Stimulated activated CD8-positive, alpha-beta memory T cell treated with anti-CD3 and anti-CD28 coated beads, Interleukin-15, amount 100 ng/mL, for 48 hours (primary cell): ENCODE results near the gene BLOC1S2.
"Not testable (repeated sequence)": the region's sequence is repeated elsewhere in the genome, so short reads cannot be mapped to it uniquely, and the experiment has no call there.

Source experiments
- DNase-seq, 2 donors: peaks; one replicate each; pipeline ENCODE4 v3.0.0-alpha.2; 2020; ENCODE audit warnings: low read depth in 2 of 2

BLOC1S2 gene

DNA sequence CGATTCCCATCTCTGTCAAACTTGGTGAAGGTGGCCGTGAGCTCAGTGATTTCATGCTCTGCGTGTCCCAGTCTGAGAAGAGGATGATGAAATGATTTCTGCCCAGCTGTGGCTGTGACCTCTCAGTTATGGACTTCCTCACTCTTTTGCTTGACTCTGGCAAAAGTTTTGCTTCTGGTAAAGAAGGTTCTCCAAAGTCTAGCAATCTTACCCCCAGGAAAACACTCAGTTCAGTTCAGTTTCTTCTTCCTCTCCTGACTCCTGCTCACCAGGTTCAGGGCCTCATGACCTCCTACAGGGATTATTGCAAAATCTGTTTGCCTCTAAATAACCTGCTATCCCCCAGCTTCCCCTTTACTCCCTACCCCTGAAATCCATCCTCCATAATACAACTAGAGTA is 4.9 kb upstream of the BLOC1S2 start:
- no peak for DNase-seq

DNA sequence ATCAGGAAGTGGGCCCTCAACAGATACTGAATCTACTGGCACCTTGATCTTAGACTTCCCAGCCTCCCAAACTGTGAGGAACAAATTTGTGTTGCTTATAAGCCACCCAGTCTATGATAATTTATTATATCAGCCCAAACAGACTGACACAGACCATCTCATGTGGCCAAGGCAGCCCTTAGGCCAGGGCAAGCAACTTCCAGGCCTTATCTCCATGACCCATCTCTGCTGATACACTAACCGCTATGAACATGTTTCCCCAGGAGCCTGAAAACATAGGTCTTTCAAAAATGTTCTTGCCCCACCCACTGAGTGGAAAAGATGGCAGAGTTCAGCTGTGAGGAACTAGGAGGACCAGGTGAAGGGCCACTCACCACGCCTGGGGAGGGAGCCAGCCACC is 3.2 kb upstream of the BLOC1S2 start:
- DNase-seq: no peak

DNA sequence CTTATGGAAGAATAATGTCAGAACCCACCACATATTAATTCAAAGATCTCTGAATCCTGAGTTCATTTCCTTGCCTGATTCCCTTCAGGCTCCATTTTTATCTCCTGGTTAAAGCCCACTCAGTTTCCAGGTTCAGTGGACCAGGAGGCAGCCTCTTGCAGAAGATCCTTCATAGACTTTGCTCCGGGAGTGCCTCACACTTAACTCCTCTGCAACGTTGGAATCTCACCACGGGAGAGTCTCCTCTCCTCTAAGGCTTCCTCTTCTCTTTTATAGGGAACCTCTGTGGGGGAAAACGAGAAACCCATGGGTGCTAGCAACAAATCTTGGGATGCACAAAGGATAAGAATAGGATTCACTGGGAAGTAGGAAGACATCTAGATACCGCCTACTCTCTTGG is 1.7 kb upstream of the BLOC1S2 start:
- DNase-seq: no peak

DNA sequence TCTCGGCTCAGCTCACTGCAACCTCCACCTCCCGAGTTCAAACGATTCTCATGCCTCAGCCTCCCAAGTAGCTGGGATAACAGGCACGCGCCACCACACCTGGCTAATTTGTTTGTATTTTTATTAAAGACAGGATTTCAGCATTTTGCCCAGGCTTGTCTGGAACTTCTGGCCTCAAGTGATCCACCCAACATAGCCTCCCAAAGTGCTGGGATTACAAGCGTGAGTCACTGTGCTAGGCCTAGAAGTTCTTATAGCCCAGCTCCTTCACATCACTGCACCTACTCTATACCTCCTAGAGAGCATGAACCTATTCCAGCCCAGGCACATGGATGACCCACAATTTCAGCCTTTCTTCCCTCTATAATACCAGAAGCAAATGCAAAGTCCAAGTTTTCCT is 1.3 kb upstream of the BLOC1S2 start:
- DNase-seq: no peak

DNA sequence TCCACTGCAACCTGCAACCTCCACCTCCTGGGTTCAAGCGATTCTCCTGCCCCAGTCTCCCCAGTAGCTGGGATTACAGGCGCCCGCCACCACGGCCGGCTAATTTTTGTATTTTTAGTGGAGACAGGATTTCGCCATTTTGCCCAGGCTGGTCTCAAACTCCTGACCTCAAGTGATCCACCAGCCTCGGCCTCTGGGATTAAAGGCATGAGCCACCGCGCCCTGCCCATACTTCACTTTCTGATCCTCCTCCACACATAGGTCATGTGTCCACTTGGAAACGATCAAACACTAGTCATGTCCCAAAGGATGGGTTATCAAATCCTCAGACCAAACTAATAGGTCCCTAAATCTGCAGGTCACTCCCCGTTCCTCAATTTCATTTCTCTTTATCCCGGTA is 1.2 kb downstream of the BLOC1S2 start:
- DNase-seq: not testable (repeated sequence)

DNA sequence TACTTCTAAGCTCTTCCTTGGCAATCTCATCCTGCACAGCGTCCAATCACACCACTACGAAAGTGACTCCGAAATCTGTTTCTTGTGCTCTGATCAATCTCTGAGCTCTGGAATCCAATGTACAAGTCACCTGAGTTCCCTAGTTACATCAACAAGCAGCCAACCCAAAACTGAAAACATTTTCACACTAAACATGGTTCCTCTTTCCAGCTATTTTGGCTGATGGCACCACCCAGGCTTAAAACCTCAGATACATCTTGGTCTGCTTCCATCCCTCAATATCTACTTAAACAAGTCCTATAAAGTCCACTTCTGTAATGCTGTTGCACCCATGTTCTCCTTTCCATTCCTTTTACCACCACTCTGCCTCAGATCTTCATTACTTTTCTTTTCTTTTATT is 3.6 kb downstream of the BLOC1S2 start:
- DNase-seq: no peak

DNA sequence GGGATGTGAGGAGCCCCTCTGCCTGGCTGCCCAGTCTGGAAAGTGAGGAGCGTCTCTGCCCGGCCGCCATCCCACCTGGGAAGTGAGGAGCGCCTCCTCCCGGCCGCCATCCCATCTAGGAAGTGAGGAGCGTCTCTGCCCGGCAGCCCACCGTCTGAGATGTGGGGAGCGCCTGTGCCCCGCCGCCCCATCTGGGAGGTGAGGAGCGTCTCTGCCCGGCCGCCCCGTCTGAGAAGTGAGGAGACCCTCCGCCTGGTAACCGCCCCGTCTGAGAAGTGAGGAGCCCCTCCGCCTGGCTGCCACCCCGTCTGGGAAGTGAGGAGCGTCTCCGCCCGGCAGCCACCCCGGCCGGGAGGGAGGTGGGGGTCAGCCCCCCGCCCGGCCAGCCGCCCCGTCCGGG is 9.5 kb downstream of the BLOC1S2 start:
- not testable (repeated sequence) for DNase-seq

DNA sequence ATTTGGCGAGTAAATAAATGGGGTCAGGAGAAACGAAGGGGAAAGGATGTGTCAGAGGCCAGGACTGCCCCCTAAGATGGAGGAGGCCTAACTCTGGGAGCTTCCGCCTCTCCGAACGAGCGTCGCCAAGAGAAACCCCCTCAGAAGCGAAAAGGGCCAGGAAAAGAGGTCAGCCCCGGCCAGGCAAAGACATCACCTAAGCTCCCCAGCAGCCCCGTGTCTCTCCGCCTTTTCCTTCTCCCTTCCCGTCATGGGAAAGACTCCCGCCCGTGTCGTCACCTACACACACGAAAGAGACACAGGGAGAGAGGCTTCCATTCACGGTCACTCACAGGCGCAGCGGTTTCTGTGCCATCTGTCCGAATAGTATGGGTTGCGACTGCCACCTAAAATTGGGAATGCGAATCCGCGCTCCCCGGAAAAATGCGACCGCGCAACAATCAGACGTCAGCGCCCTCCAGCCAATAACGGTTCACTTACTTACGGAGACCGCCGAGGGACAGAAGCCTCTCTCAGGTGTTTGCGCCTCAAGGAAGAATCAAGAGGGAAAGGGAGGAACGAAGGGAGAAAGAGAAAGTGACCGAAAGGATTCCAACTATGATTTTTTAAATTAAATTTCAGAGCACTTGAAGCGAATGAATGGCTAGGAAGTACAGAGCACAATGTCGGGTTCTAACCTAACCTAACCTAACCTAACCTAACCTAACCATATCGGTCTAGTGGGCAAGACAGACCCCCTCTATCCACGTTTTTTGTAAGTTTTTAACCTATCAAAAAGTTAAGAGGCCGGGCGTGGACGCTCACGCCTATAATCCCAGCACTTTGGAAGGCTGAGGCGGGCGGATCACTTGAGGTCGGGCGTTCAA is 19.0 kb downstream of the BLOC1S2 start, which contains the start of gene CWF19L1:
CWF19L1 (minus strand) TSS at position 400 of the 866 bp plus-strand sequence; CDS start at position 355, 45 bp downstream.
- DNase-seq: peak; percentile 48 to 57

DNA sequence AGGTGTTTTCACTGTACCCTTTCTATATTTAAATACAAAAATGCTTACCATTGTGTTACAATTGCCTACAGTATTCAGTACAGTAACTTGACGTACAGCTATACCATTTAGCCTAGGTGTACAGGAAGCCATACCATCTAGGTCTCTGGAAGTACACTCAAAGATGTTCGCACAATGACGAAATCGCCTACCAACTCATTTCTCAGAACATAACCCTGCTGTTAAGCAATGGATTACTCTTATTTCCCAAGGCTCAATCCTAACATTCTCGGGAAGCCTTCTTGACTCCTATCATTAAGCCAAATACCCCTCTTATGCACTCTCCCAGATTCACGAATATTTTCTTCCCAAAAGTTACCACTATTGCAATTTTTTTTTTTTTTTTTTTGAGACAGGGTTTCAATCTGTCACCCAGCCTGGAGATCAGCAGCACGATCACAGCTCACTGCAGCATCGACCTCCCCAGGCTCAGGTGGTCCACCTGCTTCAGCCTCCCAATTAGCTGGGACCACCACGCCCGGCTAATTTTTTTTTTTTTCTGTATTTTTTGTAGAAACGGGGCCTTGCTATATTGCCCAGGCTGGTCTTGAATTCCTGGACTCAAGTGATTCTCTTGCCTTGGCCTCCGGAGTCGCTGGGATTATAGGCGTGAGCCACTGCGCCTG is 20.5 kb downstream of the BLOC1S2 start:
- DNase-seq: no peak

DNA sequence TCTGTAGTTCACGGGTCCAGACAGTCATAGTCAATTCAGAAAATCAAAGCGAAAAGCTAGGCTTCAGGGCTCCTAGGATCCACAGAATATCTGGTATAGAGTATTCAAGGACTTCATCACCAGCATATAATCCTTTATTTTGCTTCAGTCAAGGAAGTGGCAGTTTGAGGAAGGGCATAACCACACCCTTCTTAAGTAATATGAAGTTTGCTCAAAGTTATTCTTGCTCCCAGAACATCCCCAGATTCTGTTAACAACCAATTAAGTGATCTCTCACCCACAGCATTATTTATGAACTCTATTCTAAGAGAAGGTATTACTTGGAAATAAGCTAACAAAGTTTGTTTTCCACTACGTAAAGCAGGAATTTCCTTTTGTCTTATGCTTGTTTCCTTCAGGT is 32.3 kb downstream of the BLOC1S2 start:
- no peak for DNase-seq

DNA sequence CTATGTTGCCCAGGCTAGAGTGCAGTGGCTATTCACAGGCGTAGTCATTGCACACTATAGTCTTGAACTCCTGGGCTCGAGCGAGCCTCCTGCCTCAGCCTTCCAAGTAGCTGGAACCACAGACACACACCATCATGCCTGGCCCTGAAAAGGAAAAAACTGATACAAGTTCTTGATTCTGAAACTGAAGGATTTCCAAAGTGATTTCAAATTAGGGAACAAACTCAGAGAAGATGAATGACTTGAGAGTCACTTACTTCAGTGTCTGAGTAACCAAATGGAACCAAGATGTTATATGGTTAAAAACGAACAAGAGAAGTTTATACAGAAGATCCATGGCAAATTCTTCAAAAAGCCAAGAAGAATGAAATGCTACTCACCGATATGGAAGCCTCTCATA is 33.4 kb downstream of the BLOC1S2 start:
- DNase-seq: no peak

DNA sequence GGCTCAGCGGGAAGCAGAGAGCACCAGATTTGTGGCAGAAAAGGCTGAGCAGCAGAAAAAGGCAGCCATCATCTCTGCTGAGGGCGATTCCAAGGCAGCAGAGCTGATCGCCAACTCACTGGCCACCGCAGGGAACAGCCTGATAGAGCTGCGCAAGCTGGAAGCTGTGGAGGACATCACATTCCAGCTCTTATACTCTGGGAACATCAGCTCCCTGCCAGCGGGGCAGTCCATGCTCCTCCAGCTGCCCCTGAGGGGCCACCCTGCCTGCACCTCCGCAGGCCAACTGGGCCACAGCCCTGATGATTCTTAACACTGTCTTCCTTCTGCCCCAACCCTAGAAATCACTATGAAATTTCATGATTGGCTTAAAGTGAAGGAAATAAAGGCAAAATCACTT is 37.7 kb downstream of the BLOC1S2 start:
- DNase-seq: no peak

DNA sequence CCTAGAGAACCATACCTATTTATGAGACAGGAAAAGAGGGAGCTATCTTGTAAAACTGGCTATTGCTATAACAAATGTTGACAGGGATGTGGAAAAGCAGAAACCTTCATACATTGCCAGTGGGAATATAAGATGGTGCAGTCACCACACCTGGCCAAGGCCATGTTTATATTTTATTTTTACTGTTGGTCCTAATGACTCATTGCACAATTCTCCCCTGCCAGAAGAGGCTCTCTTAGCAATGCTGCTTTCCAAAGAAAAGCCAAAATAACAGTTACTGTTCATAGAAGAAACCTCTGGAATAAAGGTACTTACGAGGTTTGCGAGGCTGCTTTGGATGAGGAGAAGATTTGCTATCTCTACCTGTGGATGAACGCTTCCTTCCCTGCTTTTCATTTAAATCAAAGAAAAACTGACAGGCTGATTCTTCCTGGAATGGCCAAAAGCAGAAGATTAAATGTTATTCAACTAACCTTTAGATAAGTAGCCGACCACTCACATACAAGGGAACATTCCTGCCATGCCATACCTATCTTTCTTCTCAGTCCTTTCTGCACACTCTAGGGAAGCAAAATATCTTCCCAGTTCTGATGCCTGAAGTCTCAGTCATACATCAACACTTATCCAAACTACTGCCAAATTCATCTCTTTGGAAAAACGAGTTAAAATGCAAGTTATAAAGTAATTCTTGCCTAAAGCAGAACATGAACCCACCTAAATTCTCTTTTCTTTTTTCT is 40.8 kb downstream of the BLOC1S2 start:
- DNase-seq: no peak

DNA sequence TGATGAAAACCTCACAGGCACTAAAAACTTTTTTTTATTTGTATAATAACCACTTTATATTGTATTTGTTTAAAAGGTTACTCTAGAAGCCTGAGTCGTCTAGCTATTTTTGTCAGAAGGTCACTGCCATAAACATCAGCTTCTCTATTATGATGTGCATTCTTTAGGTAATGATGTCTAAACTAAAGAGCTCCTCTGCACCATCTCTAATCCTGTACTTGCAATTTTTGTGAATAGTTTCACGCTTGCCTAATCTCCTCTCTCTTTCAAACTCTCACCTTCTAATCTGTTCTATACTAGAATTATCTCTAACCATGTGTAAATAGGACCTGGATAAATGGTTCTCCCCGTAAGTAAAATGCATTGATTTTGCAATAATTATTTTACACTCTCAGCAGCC is 46.6 kb downstream of the BLOC1S2 start:
- no peak for DNase-seq

DNA sequence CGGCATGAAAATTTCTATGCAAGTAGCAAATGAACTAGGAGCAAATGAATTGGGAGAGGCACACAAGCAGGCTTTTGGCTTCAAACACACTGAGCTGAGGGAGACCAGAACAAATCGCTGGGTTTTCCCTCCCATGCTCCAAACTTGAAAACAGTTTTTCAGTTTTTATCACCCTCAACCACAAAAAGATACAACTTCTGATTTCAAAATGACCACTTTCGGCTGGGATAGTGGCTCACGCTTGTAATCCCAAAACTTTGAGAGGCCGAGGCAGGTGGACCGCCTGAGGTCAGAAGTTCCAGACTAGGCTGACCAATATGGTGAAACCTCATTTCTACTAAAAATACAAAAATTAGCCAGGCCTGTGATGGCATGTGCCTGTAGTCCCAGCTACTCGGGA is 48.1 kb downstream of the BLOC1S2 start:
- no peak for DNase-seq

DNA sequence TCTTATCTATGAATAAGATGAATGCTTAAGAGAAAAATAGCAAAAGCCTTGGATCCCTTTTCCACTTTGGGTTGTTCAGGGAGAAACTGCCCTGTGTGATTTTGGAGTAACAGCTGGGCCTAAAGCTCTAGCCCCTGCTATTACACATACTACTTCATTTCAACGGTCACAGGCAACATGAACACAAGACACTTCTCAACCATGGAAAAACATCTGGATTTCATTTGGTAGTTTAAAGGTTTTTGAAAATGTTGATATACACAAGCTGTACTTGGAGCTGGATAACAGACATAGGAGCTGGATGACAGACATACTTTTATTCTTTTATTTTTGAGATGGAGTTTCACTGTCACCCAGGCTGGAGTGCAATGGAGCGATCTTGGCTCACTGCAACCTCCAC is 54.4 kb downstream of the BLOC1S2 start:
- DNase-seq: no peak

DNA sequence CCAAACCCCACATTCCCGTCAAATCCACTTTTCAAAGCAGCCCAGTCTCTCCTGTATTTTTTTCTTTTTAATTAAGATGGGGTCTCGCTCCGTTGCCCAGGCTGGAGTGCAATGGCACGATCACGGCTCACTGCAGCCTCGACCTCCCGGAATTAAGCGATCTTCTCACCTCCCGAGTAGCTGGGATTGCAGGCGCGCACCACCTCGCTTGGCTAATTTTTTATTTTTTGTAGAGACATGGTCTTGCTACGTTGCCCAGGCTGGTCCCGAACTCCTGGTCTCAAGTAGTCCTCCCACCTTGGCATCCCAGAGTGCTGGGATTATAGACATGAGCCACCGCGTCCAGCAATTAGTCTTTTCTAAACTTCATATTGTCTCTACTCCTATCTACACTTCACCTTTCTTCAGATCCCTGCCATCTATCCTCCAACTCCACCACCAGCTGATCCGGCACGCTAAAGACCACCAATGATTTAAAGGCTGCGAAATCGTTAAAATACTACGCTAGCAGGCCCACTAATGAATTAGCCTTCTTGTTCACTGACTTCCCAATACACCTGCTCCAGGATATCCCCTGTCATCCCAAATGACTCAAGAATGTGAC is 56.6 kb downstream of the BLOC1S2 start:
- no peak for DNase-seq

DNA sequence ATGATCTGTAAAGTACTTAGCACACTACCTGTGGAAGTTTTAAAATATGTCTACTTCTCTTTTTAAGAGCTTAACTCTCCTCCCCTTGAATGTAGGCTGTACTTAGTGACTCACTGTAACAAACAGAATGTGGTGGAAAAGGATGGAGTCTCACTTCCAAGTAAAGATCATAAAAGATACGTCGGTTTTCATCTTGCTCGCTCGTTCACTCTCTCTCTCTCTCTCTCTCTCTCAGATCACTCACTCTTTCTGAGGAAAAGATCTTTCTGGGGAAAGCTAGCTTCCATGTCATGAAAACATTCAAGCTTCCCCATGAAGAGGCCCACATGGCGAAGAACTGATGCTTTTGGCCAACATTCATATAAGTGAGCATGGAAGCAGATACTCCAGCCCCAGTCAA is 62.6 kb downstream of the BLOC1S2 start:
- no peak for DNase-seq
